Activated CD4-positive, alpha-beta T cell treated with anti-CD3 and anti-CD28 coated beads for 36 hours (primary cell): Measurements from ENCODE around the gene EZH1. TPM values are rescaled to one million over a fixed set of nuclear protein-coding genes. Genes with fewer than 3 reads are reported as not detected.
"Not testable (repeated sequence)": the region's sequence is repeated elsewhere in the genome, so short reads cannot be mapped to it uniquely, and the experiment has no call there.

Experiments
- ATAC-seq: fragments of 200-7000 bp; cut with Tn5 transposase; one replicate; pipeline ENCODE4 v1.10.0; 2021; ENCODE audit warnings: mild to moderate bottlenecking, moderate library complexity
- CTCF ChIA-PET: fragments of 350-600 bp; sonication (Branson Sonifier 250); formaldehyde crosslinking; loops from one replicate; lab custom pipeline; 2021; ENCODE audit warnings: antibody characterized with exemption; lab: Charles Lee
- POLR2A ChIA-PET: fragments of 350-600 bp; sonication (Branson Sonifier 250); formaldehyde crosslinking; loops from one replicate; lab custom pipeline; 2021; ENCODE audit warnings: antibody characterized with exemption, inconsistent platforms; lab: Charles Lee
- DNase-seq: peaks from one replicate; pipeline ENCODE4 v3.0.0-alpha.2; 2020
- H3K27ac Mint-ChIP-seq: one replicate; pipeline ENCODE4 v1.8.0; 2021; ENCODE audit warnings: mixed read lengths
- H3K27me3 Mint-ChIP-seq: one replicate; pipeline ENCODE4 v1.8.0; 2021; ENCODE audit warnings: mixed read lengths
- H3K36me3 Mint-ChIP-seq: one replicate; pipeline ENCODE4 v1.8.0; 2021; ENCODE audit warnings: low read depth, mixed read lengths
- H3K4me1 Mint-ChIP-seq: one replicate; pipeline ENCODE4 v1.8.0; 2021; ENCODE audit warnings: mixed read lengths
- H3K4me3 Mint-ChIP-seq: one replicate; pipeline ENCODE4 v1.8.0; 2021; ENCODE audit warnings: mild to moderate bottlenecking, moderate library complexity, mixed read lengths
- H3K9me3 Mint-ChIP-seq: one replicate; pipeline ENCODE4 v1.8.0; 2021; ENCODE audit warnings: low read depth, mixed read lengths
- intact Hi-C, 2 experiments: fragments of 100-400 bp; cut with DNase I in 1 of 2; cut with micrococcal nuclease in 1 of 2; formaldehyde crosslinking; loops; one replicate each; pipeline versions ENCODE4 v1.14.2 to v1.15.1; 2022 to 2024; cut with DNase I, micrococcal nuclease
- total RNA-seq, 2 experiments: library from RNA; stranded (reverse); gene quantifications; one replicate each; pipeline ENCODE4 v1.2.3, GENCODE V29; 2021

Gene EZH1
- total RNA-seq, 2 experiments from 2014 or later = 28.6 to 29.5 TPM

DNA sequence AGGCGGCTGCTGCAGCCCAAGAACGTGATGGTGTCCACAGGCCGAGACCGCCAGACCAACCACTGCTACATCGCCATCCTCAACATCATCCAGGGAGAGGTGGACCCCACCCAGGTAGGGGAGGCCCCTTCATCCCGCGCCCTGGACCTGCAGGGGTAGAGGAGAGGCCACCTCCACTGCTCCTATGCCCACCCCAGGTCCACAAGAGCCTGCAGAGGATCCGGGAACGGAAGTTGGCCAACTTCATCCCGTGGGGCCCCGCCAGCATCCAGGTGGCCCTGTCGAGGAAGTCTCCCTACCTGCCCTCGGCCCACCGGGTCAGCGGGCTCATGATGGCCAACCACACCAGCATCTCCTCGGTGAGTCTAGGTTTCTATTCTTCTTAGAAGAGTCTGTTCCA lies 78.7 kb downstream of the EZH1 start:
- H3K4me1 Mint-ChIP-seq, intact Hi-C loops, H3K36me3 Mint-ChIP-seq, H3K9me3 Mint-ChIP-seq, POLR2A ChIA-PET, ATAC-seq, DNase-seq, H3K27ac Mint-ChIP-seq, H3K4me3 Mint-ChIP-seq: not testable (repeated sequence)
- CTCF ChIA-PET = interaction anchor here (0.7 kb wide), 1 partner anchor 97 kb away, joined by 3 read pairs; no protein-coding TSS in a partner anchor
- H3K27me3 Mint-ChIP-seq = peaks cover 13% of the 10 kb centered on the region

GRCh38 chr17:42665581-42666001 lies 79.2 kb downstream of the EZH1 start:
- no peak overlapping the region for H3K27ac Mint-ChIP-seq

GRCh38 chr17:42660692-42661345 lies 84.0 kb downstream of the EZH1 start:
- no peaks in the 10 kb centered on the region for H3K27me3 Mint-ChIP-seq
- H3K27ac Mint-ChIP-seq = no peak overlapping the region
- POLR2A ChIA-PET = no interaction called here
- peaks cover 4% of the 10 kb centered on the region for H3K36me3 Mint-ChIP-seq
- ATAC-seq (no peak), DNase-seq (no peak)
- H3K4me3 Mint-ChIP-seq = no peak overlapping the region
- intact Hi-C loops = no loop called here
- peaks cover 21% of the 10 kb centered on the region for H3K4me1 Mint-ChIP-seq
- H3K9me3 Mint-ChIP-seq = no peaks in the 10 kb centered on the region
- CTCF ChIA-PET = interaction anchor here (0.6 to 1.4 kb wide), 7 partner anchors 20 to 476 kb away, joined by 3 to 8 read pairs (median 4); partner anchors contain the start of genes HCRT, RETREG3 and TUBG1

More at GRCh38 chr17:42665581-42666001, 79.2 kb downstream of the EZH1 start:
- ChIA-PET POLR2A (no interaction called here), CTCF (no interaction called here)
- Mint-ChIP-seq H3K36me3 (peaks cover 8% of the 10 kb centered on the region), H3K4me1 (peaks cover 3% of the 10 kb centered on the region), H3K4me3 (no peak overlapping the region), H3K27me3 (peaks cover 8% of the 10 kb centered on the region), H3K9me3 (no peaks in the 10 kb centered on the region)
- intact Hi-C loops = no loop called here
- no peak for DNase-seq
- ATAC-seq = no peak

GRCh38 chr17:42659932-42660274 lies 84.9 kb downstream of the EZH1 start:
- H3K36me3 Mint-ChIP-seq, H3K27ac Mint-ChIP-seq, H3K9me3 Mint-ChIP-seq, H3K27me3 Mint-ChIP-seq, ATAC-seq, POLR2A ChIA-PET, DNase-seq: not testable (repeated sequence)
- intact Hi-C loops = loop anchor here in 1 of 2 experiments (1.0 kb wide), 2 partner anchors 17 to 51 kb away; partner anchors contain the start of genes RETREG3 and TUBG1
- H3K4me3 Mint-ChIP-seq = peak overlapping the region; percentile 86
- CTCF ChIA-PET = interaction anchor here (0.9 to 1.7 kb wide), 2 partner anchors 19 to 82 kb away, joined by 4 to 8 read pairs; partner anchors contain the start of gene PSMC3IP
- H3K4me1 Mint-ChIP-seq = peaks cover 26% of the 10 kb centered on the region

DNA sequence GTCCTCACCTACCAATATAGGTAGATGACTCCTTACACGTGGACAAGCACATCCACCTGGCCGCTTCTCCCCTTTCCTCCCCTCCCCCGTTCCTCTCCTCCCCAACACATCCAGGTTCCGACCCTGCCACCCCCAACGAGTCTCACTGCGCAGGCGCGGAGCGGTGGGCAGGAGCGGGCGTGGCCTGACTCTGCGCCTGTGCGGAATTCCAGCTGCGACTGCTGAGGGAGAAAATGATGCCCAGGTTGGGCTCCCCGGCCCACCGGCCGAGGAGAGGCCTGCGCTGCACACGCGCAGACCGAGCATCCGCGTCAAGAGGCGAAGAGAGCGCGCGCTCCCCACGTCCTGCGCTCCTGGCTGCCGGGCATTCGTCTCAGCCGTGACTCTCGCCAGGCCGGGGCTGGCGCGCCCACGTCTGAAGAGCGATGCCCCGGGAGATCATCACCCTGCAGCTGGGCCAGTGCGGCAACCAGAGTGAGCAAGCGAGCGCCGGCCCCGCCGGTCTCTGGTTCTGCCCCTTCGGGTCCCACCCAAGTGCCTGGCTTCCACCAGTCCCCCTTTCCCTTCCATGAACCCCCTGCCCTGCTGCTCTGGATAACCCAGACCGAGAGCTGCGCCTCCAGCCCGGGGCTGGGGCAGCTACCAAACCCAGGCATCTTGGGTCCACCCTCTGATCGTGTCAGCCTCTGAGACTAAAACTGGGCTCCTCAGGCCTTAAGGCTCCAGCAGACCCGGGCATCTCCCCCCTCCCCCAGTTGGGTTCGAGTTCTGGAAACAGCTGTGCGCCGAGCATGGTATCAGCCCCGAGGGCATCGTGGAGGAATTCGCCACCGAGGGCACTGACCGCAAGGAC lies 85.5 kb downstream of the EZH1 start, which contains the start of gene TUBG2:
Gene TUBG2, plus strand, starts transcription at position 206 of the 853 bp plus-strand sequence. Its CDS starts 220 bp downstream, at position 426.
- ChIA-PET CTCF (interaction anchor here (0.6 to 1.7 kb wide), 4 partner anchors 20 to 157 kb away, joined by 3 to 8 read pairs (median 4); partner anchors contain the start of gene PSMC3IP), POLR2A (interaction anchor here (0.6 kb wide), 1 partner anchor 50 kb away, joined by 9 read pairs; the partner anchor contains the start of gene TUBG1)
- peak within 1 kb of the TSS; percentile 86 for H3K4me3 Mint-ChIP-seq
- ATAC-seq (peak; percentile 73), DNase-seq (peak; percentile 83)
- peaks cover 26% of the 10 kb centered on the region for H3K4me1 Mint-ChIP-seq
- H3K36me3 Mint-ChIP-seq = no peaks in the 10 kb centered on the region
- intact Hi-C loops = loop anchor here in 1 of 2 experiments (1.0 kb wide), 2 partner anchors 18 to 50 kb away; partner anchors contain the start of genes RETREG3 and TUBG1
- peak within 1 kb of the TSS; percentile 67 for H3K27ac Mint-ChIP-seq
- no peaks in the 10 kb centered on the region for H3K9me3 Mint-ChIP-seq
- no peaks in the 10 kb centered on the region for H3K27me3 Mint-ChIP-seq

DNA sequence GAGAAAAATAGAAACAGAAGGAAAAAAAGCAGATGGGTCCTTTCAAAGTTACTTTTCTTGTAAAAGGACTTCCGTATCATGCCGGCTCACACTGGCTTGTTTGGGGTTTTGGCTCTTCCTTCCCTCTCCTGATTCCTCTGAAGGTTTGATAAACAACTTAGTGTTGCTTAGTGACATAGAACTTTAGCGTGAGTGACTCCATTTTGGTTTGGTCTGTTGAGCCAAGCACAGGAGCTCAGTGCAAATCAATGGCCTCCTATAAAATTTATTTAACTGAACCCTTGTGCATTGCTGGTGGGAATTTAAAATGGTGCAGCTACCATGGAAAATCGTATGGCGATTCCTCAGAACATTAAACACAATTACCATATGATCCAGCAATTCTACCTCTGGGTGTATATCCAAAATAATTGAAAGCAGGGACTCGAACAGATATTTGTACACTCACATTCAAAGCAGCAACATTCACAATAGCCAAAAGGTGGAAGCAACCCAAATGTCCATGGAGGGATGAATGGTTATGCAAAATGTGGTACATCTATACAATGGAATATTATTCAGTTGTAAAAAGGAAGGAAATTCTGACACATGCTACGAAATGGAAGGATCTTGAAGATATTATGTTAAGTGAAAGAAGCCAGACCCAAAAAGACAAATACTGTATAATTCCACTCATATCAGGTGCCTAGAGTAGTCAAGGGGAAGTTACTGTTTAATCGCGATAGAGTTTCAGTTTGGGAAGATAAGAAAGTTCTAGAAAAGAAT lies 86.8 kb downstream of the EZH1 start:
- Mint-ChIP-seq H3K4me1 (peaks cover 26% of the 10 kb centered on the region), H3K9me3 (no peaks in the 10 kb centered on the region), H3K27ac (peak overlapping the region; percentile 29), H3K27me3 (peaks cover 3% of the 10 kb centered on the region), H3K36me3 (no peaks in the 10 kb centered on the region), H3K4me3 (peak overlapping the region; percentile 86)
- ChIA-PET POLR2A (no interaction called here), CTCF (interaction anchor here (1.1 kb wide), 1 partner anchor 78 kb away, joined by 4 read pairs; no protein-coding TSS in a partner anchor)
- intact Hi-C loops = no loop called here
- ATAC-seq (no peak), DNase-seq (no peak)

GRCh38 chr17:42655528-42655927 lies 89.3 kb downstream of the EZH1 start:
- ChIA-PET POLR2A (no interaction called here), CTCF (no interaction called here)
- Mint-ChIP-seq H3K9me3 (no peaks in the 10 kb centered on the region), H3K27me3 (peaks cover 5% of the 10 kb centered on the region), H3K27ac (no peak overlapping the region), H3K4me3 (no peak overlapping the region), H3K4me1 (peaks cover 26% of the 10 kb centered on the region), H3K36me3 (no peaks in the 10 kb centered on the region)
- intact Hi-C loops = no loop called here
- no peak for ATAC-seq
- DNase-seq = no peak

- no peaks in the 10 kb centered on the region for H3K36me3 Mint-ChIP-seq
These were observed 91.4 kb downstream of the EZH1 start for GRCh38 chr17:42653179-42654124.

GRCh38 chr17:42651392-42651791 lies 93.4 kb downstream of the EZH1 start:
- Mint-ChIP-seq H3K4me1 (peaks cover 10% of the 10 kb centered on the region), H3K27me3 (peaks cover 5% of the 10 kb centered on the region), H3K4me3 (no peak overlapping the region), H3K27ac (no peak overlapping the region), H3K9me3 (no peaks in the 10 kb centered on the region), H3K36me3 (no peaks in the 10 kb centered on the region)
- ATAC-seq (no peak), DNase-seq (no peak)
- intact Hi-C loops = no loop called here
- CTCF ChIA-PET = interaction anchor here (0.6 kb wide), 1 partner anchor 23 kb away, joined by 3 read pairs; no protein-coding TSS in a partner anchor
- POLR2A ChIA-PET = no interaction called here

More at GRCh38 chr17:42653179-42654124, 91.4 kb downstream of the EZH1 start:
- no peak overlapping the region for H3K4me3 Mint-ChIP-seq
- H3K4me1 Mint-ChIP-seq = peaks cover 17% of the 10 kb centered on the region
- DNase-seq (no peak), ATAC-seq (no peak)
- H3K9me3 Mint-ChIP-seq = no peaks in the 10 kb centered on the region
- peaks cover 5% of the 10 kb centered on the region for H3K27me3 Mint-ChIP-seq
- CTCF ChIA-PET = interaction anchor here (0.6 to 0.7 kb wide), 2 partner anchors 10 to 75 kb away, joined by 3 to 4 read pairs; no protein-coding TSS in a partner anchor
- intact Hi-C loops = no loop called here
- no peak overlapping the region for H3K27ac Mint-ChIP-seq
- POLR2A ChIA-PET = interaction anchor here (0.6 kb wide), 1 partner anchor 10 kb away, joined by 6 read pairs; no protein-coding TSS in a partner anchor
